Measurements from ENCODE around the gene SNX25.

DNA sequence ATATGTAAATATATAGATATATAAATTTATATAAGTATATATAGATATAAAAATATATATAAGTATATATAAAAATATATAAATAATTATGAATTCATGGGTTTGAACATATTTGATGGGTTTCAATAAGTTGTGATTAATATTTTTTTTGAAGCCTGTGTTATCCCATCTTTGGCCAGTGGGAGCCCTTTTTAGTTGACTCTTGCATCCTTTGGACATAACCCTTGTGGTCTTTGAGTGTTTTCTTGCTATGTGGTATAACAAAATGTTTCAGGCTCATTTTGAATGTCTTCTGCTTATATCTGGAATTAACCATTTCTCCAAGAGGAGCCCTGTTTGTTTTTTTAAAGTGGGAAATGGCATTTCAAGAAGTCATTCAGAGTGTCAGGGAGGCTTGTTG, 15.2 kb downstream of the SNX25 start:
- no peak for TF ChIP-seq POLR2A (IDR thresholded peaks at IDR 0.05)
- TF ChIP-seq, protein P1, sequence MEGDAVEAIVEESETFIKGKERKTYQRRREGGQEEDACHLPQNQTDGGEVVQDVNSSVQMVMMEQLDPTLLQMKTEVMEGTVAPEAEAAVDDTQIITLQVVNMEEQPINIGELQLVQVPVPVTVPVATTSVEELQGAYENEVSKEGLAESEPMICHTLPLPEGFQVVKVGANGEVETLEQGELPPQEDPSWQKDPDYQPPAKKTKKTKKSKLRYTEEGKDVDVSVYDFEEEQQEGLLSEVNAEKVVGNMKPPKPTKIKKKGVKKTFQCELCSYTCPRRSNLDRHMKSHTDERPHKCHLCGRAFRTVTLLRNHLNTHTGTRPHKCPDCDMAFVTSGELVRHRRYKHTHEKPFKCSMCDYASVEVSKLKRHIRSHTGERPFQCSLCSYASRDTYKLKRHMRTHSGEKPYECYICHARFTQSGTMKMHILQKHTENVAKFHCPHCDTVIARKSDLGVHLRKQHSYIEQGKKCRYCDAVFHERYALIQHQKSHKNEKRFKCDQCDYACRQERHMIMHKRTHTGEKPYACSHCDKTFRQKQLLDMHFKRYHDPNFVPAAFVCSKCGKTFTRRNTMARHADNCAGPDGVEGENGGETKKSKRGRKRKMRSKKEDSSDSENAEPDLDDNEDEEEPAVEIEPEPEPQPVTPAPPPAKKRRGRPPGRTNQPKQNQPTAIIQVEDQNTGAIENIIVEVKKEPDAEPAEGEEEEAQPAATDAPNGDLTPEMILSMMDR (IDR thresholded peaks at IDR 0.05) = no peak
